Ovary (tissue), 10 donors: ENCODE measurements around the gene REPS2. TPM values are rescaled to one million over a fixed set of nuclear protein-coding genes. Genes with fewer than 3 reads are reported as not detected.

Experiments
- DNase-seq, 5 donors: peaks; one replicate each; pipeline ENCODE4 v3.0.0-alpha.2; 2019 to 2020
- H3K27ac ChIP-seq, 2 donors: fragments of 200-600 bp; one replicate each; pipeline versions ENCODE4 v1.5.1 to v1.8.0; 2019 to 2022
- H3K27me3 ChIP-seq: fragments of 200-600 bp; one replicate; pipeline ENCODE4 v1.8.0; 2022
- H3K36me3 ChIP-seq: fragments of 200-600 bp; sonication (generic); one replicate; pipeline ENCODE4 v1.5.1; 2019
- H3K4me1 ChIP-seq: one replicate; pipeline ENCODE4 v1.8.1; 2013; ENCODE audit warnings: mild to moderate bottlenecking, moderate library complexity; ENCODE audit not compliant: insufficient read depth
- H3K4me3 ChIP-seq: fragments of 200-600 bp; sonication (generic); one replicate; pipeline ENCODE4 v1.5.1; 2017
- H3K9me3 ChIP-seq, 2 donors: fragments of 200-600 bp in 1 of 2; sonication (generic) in 1 of 2; one replicate each; pipeline versions ENCODE4 v1.5.1 to v1.8.1; 2013 to 2019; ENCODE audit warnings: mild to moderate bottlenecking in 1 of 2, moderate library complexity in 1 of 2
- CTCF ChIP-seq, 3 donors: fragments of 450-650 bp in 2 of 3; fragments of 200-600 bp in 1 of 3; IDR thresholded peaks; one replicate each; pipeline versions ENCODE4 v1.5.1 to v1.8.0; 2016 to 2022; ENCODE audit warnings: antibody characterized with exemption in 3 of 3, mild to moderate bottlenecking in 1 of 3
- EP300 ChIP-seq: sonication (generic); formaldehyde crosslinking; IDR thresholded peaks from one replicate; pipeline ENCODE4 v1.6.1; 2017; ENCODE audit warnings: antibody characterized with exemption
- POLR2A ChIP-seq: fragments of 450-650 bp; IDR thresholded peaks from one replicate; pipeline ENCODE4 v1.6.1; 2017; ENCODE audit warnings: antibody characterized with exemption, mild to moderate bottlenecking, moderate library complexity
- WGBS, 3 donors: extraction: QIAGEN DNeasy Blood & Tissue Kit in 1 of 3; methylation state at CpG; one replicate each; pipeline versions ENCODE4 v1.1.5 to v1.1.7; 2013 to 2017; 5-methylcytosine and 5-hydroxymethylcytosine counted together
- intact Hi-C, 4 donors: fragments of 100-400 bp; cut with DNase I; formaldehyde crosslinking; loops; one replicate each; pipeline versions ENCODE4 v1.11.0 to v1.15.1; 2022 to 2023
- long read RNA-seq, 3 donors: library from polyadenylated mRNA in 2 of 3; unstranded in 2 of 3; transcript quantifications; one replicate each; pipeline ENCODE4 v2.0.0 and lab custom pipeline, GENCODE V29; 2021 to 2026
- polyA plus RNA-seq, 2 donors: library from polyadenylated mRNA; stranded (reverse); fragments of 200-250 nt in 1 of 2; fragments of 350-450 nt in 1 of 2; fragmentation: Illumina TruSeq in 1 of 2; extraction: RNeasy Lipid Tissue Mini Kit (QIAGEN cat#74804) in 1 of 2; gene quantifications; one replicate each; pipeline ENCODE4 v1.2.3, GENCODE V29; 2013 to 2014
- total RNA-seq, 7 donors: library from RNA; depleted of rRNA in 2 of 7; stranded (reverse); fragments of >200 nt in 2 of 7; fragmentation: NEBNext Ultra II Directional in 3 of 7; extraction: Animal tissue kit (Norgen Biotek cat#: 25700) in 3 of 7; gene quantifications; one replicate each; pipeline versions ENCODE4 v1.1.0 to v1.2.4, GENCODE V29; 2016 to 2023
- donor health status: DM: no; HTN: no; CAD: no; lungs with moderate emphysema.
- donor health status: DM: no; HTN: no; CAD: no.
- donor health status: Bipolar disorder and iron deficiency.
- donor health status: DM: yes; HTN: yes; CAD: no.
- donor health status: DM: no; HTN: no; CAD: no.
- donor health status: DM: yes; HTN: yes; CAD: no.

Gene REPS2
- total RNA-seq: 10 to 100 TPM in 6 of 7 donors, 1 to 10 TPM in 1; 5.2 to 25.8 (median 16.7) TPM
- 1 to 10 TPM; 2.1 to 9.1 TPM for polyA plus RNA-seq
- long read RNA-seq, donor 1, partial matches to known transcripts: 0 of 3 reads
- long read RNA-seq, donor 1, other reads (novel, unspliced or antisense): 3 of 3 reads
- long read RNA-seq, donor 2, full-length matches to known transcripts: 3 of 3 reads
- long read RNA-seq, donor 2, partial matches to known transcripts: 0 of 3 reads
- long read RNA-seq, donor 2, other reads (novel, unspliced or antisense): 0 of 3 reads
- long read RNA-seq, donor 3, full-length matches to known transcripts: 1 of 12 reads
- long read RNA-seq, donor 3, partial matches to known transcripts: 1 of 12 reads
- long read RNA-seq, donor 3, other reads (novel, unspliced or antisense): 10 of 12 reads

GRCh38 chrX:16946361-16946964 lies at the start of gene REPS2:
Gene REPS2 (plus strand): TSS chrX:16946658. CDS start chrX:16946862, 204 bp downstream.
- Histone ChIP-seq H3K4me1 (no peaks in the 10 kb centered on the region), H3K27me3 (no peaks in the 10 kb centered on the region), H3K27ac (no peak within 1 kb of the TSS), H3K9me3 (no peaks in the 10 kb centered on the region), H3K36me3 (no peaks in the 10 kb centered on the region), H3K4me3 (peak within 1 kb of the TSS; percentile 44)
- 18 to 34% (median 34%) methylated on average over 39 to 71 of the region's 71 CpGs for WGBS, 3 donors
- intact Hi-C loops: no loop called here
- no peak for TF ChIP-seq CTCF (IDR thresholded peaks at IDR 0.05)
- TF ChIP-seq POLR2A: no peak
- TF ChIP-seq EP300: no peak
- DNase-seq: peak; percentile 81 to 88 (median 83)

GRCh38 chrX:16897445-16897844 lies 49.0 kb upstream of the REPS2 start:
- H3K9me3 ChIP-seq: no peaks in the 10 kb centered on the region
- H3K4me1 ChIP-seq: no peaks in the 10 kb centered on the region
- H3K36me3 ChIP-seq: no peaks in the 10 kb centered on the region
- DNase-seq: no peak
- TF ChIP-seq POLR2A (no peak), CTCF (IDR thresholded peaks at IDR 0.05) (no peak), EP300 (no peak)
- H3K27me3 ChIP-seq: no peaks in the 10 kb centered on the region
- intact Hi-C loops: no loop called here
- no peak overlapping the region for H3K4me3 ChIP-seq
- WGBS, 3 donors: 77 to 94% (median 92%) methylated on average over 2 of the region's 2 CpGs
- H3K27ac ChIP-seq: no peak overlapping the region

- intact Hi-C loops: no loop called here
- WGBS, 3 donors: 71 to 78% (median 74%) methylated on average over 8 of the region's 8 CpGs
- Histone ChIP-seq H3K27ac (no peak overlapping the region), H3K27me3 (no peaks in the 10 kb centered on the region), H3K4me3 (no peak overlapping the region), H3K9me3 (no peaks in the 10 kb centered on the region), H3K36me3 (no peaks in the 10 kb centered on the region), H3K4me1 (no peaks in the 10 kb centered on the region)
- no peak for TF ChIP-seq POLR2A
- no peak for TF ChIP-seq EP300
- no peak for TF ChIP-seq CTCF (IDR thresholded peaks at IDR 0.05)
- DNase-seq: no peak
Measured at GRCh38 chrX:16903274-16904022, 43.0 kb upstream of the REPS2 start.

- H3K4me1 ChIP-seq: no peaks in the 10 kb centered on the region
- no peaks in the 10 kb centered on the region for H3K36me3 ChIP-seq
- no peaks in the 10 kb centered on the region for H3K9me3 ChIP-seq
- no peaks in the 10 kb centered on the region for H3K27me3 ChIP-seq
- WGBS, 3 donors: 64 to 78% (median 64%) methylated on average over 1 of the region's 1 CpG
- TF ChIP-seq EP300 (no peak), CTCF (IDR thresholded peaks at IDR 0.05) (no peak), POLR2A (no peak)
- intact Hi-C loops: no loop called here
- no peak for DNase-seq
- H3K27ac ChIP-seq: no peak overlapping the region
- H3K4me3 ChIP-seq: no peak overlapping the region
Measured at GRCh38 chrX:16910376-16910775, 36.1 kb upstream of the REPS2 start.
